Fibroblast of skin of abdomen (primary cell): Measurements from ENCODE around the gene SF3B6.

Experiments used
- DNase-seq: peaks from one replicate; pipeline ENCODE4 v3.0.0-alpha.2; 2013

Gene SF3B6

DNA sequence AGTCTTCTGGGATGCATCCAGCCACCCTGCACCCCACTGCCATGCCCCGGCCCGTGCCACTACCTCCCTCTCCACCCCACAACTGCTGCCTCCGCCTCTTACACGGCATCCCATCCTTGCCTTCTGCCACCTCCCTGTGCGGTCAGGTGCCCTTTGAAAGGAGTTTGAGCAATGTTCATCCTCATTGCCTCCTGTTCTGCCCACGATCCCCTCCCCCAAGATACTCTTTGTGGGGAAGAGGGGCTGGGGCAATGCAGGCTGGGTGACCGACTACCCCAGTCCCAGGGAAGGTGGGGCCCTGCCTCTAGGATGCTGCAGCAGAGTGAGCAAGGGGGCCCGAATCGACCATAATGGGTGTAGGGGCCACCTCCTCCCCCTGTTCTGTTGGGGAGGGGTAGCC, 57.9 kb downstream of the SF3B6 start:
- no peak for DNase-seq

- no peak for DNase-seq
Observed at GRCh38 chr2:24017711-24018110, 58.4 kb downstream of the SF3B6 start.
